ENCODE results near the gene MARK1.
A peak's percentile ranks its signal among the peaks of the same experiment; 100 is the strongest.
"Not testable (repeated sequence)": the region's sequence is repeated elsewhere in the genome, so short reads cannot be mapped to it uniquely, and the experiment has no call there.

Gene MARK1

DNA sequence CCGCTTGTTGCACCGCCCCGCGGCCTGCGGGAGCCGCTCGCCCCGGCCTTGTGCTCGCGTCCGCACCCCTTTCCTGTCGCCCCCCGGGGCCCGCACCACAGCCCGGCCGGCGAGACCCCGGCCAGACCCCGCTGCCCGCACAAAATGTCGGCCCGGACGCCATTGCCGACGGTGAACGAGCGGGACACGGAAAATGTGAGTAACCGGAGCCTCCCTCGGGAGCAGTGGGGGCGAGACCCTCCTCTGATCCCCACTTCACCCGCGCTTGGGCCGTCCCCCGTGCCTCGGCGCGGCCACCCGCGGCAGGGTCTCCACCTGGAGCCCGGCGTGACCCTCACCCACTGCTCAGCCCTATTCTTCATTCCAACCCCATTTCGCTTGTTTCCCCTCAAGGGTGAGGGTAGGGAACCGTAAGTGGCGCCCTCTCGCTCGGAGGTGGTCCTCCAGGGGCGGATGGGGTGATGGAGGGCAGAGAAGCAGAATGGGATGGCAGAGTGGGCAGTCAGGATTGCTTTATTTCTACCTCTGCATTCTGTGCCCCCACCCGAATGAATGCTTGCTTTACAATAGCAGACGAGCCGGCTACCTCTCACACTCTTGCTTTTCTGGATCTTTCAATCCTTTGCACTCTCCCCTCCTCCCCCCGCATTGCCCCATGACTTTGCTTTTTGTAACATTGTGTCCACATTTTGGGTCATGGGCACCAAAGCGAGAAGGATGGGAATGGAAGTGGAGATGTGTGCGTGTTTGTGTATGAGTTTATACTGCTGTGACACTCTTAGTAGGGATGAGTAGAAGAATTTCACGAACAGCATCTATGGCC lies 954 bp downstream of the MARK1 start:
- no peak for DNase-seq (ENCODE audit: low spot score)

DNA sequence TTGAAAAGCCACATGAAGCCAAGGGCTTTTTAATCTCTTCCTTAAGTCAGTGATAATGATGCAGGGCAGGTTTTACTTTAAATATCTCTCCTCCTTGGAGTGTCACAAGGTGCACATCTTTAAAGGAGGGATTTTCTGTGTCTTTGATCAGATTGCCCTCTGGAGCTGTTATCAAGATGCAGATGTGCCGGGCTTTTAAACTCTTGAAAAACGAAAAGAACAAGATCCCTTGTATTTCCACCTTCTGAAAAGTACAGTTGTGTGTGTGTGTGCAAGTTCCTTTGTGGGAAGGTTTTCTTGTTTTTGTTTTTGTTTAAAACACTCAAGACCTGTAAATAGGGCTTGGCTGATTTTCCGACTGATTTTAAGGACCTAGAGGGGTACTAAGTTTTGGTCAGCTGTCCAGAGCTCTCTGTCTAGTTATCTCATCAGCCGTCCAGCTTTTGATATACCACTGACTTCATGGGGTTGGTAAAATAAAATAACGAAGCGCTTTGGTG lies 1.6 kb downstream of the MARK1 start:
- no peak for DNase-seq (ENCODE audit: low spot score)

DNA sequence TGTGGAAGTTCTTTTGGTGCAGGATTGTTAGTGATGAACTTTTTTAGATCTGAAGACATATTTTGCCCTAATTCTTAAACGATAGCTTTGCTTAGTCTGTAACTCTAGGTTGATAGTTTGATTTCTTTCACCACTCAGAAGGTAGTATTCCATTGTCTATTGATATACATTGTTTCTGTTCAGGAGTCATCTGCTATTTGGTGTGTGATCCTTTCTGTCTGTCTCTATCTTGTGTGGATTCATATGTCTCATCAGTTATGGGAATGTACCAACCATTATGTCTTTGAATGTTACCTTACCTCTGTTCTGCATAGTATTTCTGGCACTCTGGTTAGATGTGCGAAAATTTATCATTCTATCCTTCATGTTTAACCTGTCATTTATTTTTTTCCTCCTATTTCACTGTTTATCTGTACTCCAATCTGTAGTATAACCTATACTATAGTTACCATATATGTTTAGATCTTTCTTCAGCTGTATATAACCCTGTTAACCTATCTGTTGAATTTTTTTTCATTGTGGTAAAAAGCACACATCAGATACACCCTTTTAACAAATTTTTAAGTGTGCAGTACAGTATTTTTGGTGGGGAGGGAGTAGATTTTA lies 5.7 kb downstream of the MARK1 start:
- no peak for DNase-seq (ENCODE audit: low spot score)

DNA sequence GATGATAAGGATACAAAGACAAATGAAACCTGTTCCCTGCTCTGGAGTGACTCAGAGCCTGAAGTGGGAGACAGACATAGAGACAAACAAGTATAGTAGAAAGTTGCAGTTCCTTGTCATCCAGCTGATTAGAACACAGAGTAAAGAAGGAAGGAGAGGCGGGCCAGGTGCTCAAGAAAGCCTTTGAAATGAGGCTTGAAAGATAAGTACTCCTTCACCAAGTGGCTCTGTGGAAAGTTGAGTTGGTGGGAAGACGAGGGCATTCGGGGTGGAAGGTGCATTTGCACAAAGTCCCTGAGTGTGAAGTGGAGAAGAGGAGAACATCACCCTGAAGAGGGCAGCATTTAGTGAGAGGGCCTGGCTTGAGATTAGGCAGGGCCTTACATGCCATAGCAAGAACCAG lies 17.0 kb downstream of the MARK1 start:
- peak; percentile 11 for DNase-seq (ENCODE audit: low spot score)

DNA sequence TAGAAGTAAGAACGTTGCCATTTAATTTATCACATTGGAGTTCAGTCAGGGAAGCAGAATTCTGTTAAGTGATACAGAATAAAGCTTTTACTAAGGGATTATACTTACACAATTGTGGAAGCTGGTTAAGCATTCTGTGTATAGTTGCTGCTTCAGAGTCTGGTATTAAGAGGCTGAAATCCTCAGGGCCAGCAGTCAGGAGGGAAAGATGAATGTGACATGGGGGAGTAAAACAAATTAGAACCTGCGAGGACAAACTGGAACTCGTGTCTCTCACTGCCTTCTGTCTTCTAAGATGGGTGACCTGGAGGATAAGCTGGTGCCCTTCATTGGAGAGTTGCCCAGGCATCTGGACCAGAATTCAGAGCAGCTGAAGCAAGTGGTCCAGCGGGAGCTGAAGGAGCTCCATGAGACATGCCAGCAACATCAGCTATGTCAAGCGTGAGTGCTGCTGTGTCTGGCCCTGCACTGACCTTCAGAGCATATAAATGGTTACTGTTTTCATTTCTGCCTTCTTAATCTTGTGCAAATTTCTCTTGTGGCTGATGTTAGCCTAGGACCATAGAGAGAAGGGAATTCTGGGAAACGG lies 23.0 kb downstream of the MARK1 start:
- no peak for DNase-seq (ENCODE audit: low spot score)

- no peak for DNase-seq (ENCODE audit: low spot score)
Measured at GRCh38 chr1:220551718-220552117, 23.8 kb downstream of the MARK1 start.

GRCh38 chr1:220552672-220553260 lies 24.8 kb downstream of the MARK1 start:
- peak; percentile 23 for DNase-seq (ENCODE audit: low spot score)

- no peak for DNase-seq (ENCODE audit: low spot score)
Measured at GRCh38 chr1:220556641-220557040, 28.7 kb downstream of the MARK1 start.

GRCh38 chr1:220563564-220563963 lies 35.6 kb downstream of the MARK1 start:
- no peak for DNase-seq (ENCODE audit: low spot score)

DNA sequence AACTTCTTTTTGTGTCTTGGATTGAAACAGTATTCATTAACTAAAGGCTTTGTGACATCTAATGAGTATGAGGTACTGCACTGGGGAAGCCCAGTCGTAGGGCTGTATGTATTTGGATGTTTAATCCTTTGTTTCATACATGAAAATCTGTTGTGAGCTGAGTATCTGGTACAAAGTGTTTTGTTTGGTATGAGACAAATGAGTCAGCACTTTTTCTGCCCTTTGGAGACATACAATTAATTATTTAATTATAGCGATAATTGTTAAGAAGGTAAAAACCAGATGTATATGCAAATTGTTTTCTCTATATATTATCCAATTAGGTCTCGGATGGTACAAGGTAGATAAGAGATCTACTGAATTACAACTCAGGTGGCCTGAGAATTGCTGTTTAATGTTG lies 36.3 kb downstream of the MARK1 start:
- no peak for DNase-seq (ENCODE audit: low spot score)

DNA sequence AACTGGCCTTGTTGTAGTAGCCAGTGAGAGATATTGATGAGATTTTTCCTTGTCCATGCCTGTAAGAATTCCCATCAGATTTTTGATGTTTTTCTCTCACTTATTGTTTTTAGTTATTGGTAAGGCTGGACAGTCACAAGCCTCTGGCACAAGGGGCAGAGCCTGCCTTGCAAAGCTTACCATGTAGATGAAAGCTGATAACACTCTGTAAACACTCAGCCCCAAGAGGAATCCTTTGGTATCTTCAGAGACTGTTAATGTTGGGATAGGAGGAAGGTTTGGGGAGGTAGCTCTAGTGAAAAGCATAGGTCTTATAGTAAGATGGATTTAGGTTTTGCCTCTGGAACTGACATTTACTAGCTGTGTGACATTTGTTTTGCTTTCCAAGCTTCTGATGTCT lies 37.7 kb downstream of the MARK1 start:
- DNase-seq (ENCODE audit: low spot score) = no peak

- no peak for DNase-seq (ENCODE audit: low spot score)
Measured at GRCh38 chr1:220566869-220567268, 38.9 kb downstream of the MARK1 start.

GRCh38 chr1:220572416-220572815 lies 44.5 kb downstream of the MARK1 start:
- no peak for DNase-seq (ENCODE audit: low spot score)

DNA sequence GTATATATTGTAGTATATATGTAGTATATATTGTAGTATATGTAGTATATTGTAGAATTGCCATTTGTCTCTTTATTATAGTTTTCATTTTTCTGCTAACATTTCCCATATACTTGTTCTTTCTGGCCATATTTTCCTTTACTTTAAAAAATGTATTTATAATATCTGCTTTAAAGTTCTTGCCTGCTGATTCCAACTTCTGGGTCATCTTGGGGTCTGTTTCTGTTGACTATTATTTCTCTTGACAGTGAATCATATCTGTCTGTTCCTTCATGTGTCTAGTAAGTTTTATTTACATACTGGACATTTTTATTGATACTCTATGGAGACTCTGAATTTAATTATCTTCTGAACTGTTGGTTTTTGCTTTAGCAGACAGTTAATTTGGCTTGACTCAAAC lies 45.9 kb downstream of the MARK1 start:
- no peak for DNase-seq (ENCODE audit: low spot score)

DNA sequence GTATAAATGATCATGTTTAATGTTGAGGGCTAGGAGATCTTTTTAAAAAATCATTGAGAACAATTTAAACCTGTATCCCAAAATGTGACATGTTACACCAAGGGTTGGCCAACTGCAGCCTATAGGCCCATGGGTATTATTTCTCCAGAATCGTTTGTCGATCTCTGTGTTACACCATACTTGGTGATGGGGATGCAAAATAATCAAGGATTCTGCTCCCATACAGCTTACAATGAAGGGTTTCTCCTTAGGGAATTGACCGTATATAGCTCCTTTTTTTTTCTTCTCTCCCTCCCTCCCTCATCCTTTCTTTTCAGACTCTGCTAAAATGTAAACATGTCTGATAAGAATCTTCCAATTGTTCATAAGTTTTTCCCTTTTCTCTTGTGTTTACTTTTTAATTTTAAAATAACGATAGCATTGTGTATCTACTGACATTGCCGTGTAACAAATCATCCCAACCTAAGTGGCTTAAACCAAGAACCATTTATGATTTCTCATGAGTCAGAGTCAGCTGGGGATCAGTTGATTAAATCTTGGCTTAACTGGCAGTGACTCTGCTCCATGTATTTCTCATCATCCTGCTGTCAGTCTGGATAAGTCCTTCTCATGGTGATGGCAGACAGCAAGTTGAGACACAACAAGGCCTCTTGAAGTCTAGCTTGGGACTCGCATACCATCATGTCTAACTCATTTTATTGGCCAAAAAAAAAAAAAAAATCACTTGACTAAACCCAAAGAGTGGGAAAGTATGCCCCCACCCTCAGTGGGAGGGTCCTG lies 48.0 kb downstream of the MARK1 start:
- DNase-seq (ENCODE audit: low spot score) = peak; percentile 27

- DNase-seq (ENCODE audit: low spot score) = no peak
Measured at GRCh38 chr1:220577926-220578325, 50.0 kb downstream of the MARK1 start.

DNA sequence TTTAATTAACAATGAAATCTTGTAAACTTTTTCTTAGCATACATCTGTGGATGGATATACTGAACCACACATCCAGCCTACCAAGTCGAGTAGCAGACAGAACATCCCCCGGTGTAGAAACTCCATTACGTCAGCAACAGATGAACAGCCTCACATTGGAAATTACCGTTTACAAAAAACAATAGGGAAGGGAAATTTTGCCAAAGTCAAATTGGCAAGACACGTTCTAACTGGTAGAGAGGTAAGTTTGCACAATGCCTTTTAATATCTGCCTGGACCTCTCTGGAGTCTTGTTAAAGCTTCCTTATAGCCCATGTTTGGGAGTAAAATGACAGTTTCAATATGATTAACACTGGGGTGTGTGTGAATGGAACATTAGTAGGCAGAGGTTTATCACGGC lies 51.4 kb downstream of the MARK1 start:
- DNase-seq (ENCODE audit: low spot score) = no peak

GRCh38 chr1:220592714-220593113 lies 64.8 kb downstream of the MARK1 start:
- DNase-seq (ENCODE audit: low spot score) = no peak

DNA sequence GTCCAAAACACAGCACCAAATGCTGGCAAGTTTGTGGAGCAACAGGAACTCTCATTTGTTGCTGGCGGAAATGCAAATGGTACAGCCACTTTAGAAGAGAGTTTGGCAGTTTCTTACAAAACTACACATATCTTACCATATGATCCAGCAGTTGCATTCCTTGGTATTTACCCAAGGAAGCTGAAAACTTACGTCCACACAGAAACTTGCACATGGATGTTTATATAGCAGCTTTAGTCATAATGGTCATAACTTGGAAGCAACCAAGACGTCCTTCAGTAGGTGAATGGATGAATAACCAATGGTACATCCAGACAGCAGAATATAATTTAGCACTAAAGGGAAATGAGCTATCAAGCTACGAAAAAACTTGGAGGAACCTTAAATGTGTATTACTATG lies 66.4 kb downstream of the MARK1 start:
- no peak for DNase-seq (ENCODE audit: low spot score)

GRCh38 chr1:220595179-220595578 lies 67.2 kb downstream of the MARK1 start:
- DNase-seq (ENCODE audit: low spot score) = no peak

GRCh38 chr1:220604926-220605325 lies 77.0 kb downstream of the MARK1 start:
- no peak for DNase-seq (ENCODE audit: low spot score)

DNA sequence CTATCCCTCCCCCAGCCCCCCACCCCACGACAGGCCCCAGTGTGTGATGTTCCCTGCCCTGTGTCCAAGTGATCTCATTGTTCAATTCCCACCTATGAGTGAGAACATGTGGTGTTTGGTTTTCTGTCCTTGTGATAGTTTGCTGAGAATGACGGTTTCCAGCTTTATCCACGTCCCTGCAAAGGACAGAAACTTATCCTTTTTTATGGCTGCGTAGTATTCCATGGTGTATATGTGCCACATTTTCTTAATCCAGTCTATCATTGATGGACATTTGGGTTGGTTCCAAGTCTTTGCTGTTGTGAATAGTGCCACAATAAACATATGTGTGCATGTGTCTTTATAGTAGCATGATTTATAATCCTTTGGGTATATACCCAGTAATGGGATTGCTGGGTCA lies 77.7 kb downstream of the MARK1 start:
- not testable (repeated sequence) for DNase-seq (ENCODE audit: low spot score)
